ENCODE results near the gene SIX3.

SIX3 gene

DNA sequence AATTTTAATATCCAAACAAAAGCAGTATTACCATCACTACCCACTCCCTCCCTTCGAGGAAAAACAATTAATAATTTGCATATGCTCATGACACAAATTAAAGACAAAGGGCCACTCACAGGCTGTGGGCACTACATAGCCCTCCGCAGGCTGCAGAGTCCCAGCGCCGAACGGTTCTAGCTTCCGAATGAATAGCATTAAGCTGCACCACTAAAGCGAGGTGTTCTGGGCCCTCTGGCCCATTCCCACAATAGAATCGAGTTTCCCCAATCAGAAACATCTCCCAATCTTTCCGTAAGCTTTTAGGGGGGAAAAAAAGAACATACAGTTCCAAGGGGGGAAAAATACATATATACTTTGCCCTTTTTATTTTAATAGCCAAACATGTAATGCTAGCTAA, 14.5 kb upstream of the SIX3 start:
- no peak for TF ChIP-seq POLR2A (IDR thresholded peaks at IDR 0.05; ENCODE audit: low read depth, low read length)
- no peak for FAIRE-seq
- DNase-seq (ENCODE audit: insufficient read length, low spot score) = no peak

DNA sequence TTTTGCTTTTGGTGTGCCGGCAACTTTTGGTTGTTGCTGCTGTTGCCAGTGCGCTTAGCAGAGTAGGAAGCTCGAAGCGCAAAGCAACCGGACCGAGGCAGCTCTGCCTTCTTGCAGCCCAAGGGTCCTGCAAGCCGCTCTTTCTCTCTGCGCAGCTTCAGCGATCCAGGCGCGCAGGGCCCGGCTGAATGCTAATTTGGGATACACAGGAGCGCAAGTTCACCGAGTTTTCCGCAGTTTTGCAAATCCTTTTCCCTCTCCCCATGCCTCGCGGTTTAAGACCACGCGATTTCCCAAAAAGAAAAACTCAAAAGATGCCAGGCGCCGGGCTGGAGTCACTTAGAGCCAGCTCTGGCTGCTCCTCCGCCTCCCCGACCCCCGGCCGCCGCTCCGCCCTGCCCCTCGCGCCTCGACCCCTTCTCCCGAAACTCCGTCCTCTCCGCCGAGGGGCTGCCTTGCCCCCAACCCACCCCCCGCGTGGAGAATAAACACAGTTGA, 13.5 kb upstream of the SIX3 start:
- no peak for DNase-seq (ENCODE audit: insufficient read length, low spot score)
- TF ChIP-seq POLR2A (IDR thresholded peaks at IDR 0.05; ENCODE audit: low read depth, low read length) = no peak
- no peak for FAIRE-seq

DNA sequence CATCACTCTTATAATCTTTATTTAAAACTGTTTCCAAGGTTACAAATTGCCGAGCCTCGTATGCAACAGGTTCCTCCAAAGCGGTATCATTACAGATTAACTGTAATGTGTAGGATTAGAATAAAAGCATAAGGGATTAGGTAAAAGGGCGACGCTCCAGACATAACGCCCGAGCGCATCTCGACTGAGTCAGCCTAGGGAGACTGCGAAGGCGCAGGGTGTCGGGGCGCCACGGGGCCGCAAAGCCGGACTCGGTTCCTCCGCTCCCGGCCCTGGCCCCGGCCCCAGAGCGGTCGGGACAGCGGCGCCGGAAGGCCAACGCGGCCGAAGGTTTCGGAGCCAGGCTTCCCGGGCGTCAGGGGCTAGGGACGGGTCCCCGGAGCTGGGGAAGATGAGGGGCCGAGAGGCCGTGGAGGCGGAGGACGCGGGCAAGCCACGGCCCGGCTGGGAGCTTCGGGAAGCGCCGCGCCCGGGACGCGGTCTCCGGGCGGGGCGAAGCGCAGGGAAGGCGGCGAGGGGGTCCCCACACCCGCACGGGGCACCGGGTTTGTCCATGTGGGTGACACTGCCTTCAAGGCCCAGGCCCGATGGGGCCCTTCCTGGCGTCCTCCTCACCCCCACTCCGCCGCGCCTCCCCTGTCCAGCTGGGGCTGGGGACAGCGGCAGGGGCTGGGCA, 12.9 kb upstream of the SIX3 start:
- no peak for TF ChIP-seq POLR2A (IDR thresholded peaks at IDR 0.05; ENCODE audit: low read depth, low read length)
- DNase-seq (ENCODE audit: insufficient read length, low spot score) (no peak), FAIRE-seq (no peak)

DNA sequence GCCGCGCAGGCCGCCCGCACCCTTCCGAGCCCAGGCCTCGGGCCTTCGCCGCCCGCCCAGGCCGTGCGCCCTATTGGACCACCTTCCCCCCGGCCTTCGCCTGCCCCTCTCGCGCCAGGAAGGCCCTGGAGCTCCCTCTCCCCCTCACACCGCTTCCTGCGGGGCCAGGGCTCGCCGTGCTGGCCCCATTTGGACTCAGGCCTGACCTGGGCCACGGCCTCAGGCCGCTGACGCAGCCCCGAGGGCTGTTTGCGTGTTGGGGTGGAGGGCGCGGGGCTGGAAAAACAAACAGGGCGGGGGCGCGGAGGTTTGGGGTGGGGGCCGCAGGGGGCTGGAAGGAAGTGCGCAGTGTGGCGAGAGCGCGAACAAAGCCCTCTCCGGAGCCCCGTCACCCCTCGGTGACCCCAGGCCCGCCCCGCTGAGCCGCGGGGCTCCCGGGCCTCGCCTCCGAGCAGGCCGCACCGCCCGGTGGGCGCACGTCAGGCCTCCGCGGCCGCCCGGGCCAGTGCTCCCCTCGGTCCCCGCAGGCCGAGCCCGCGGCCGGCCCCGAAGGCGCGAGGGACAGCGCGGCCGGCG, 12.3 kb upstream of the SIX3 start:
- no peak for DNase-seq (ENCODE audit: insufficient read length, low spot score)
- no peak for TF ChIP-seq POLR2A (IDR thresholded peaks at IDR 0.05; ENCODE audit: low read depth, low read length)
- no peak for FAIRE-seq

DNA sequence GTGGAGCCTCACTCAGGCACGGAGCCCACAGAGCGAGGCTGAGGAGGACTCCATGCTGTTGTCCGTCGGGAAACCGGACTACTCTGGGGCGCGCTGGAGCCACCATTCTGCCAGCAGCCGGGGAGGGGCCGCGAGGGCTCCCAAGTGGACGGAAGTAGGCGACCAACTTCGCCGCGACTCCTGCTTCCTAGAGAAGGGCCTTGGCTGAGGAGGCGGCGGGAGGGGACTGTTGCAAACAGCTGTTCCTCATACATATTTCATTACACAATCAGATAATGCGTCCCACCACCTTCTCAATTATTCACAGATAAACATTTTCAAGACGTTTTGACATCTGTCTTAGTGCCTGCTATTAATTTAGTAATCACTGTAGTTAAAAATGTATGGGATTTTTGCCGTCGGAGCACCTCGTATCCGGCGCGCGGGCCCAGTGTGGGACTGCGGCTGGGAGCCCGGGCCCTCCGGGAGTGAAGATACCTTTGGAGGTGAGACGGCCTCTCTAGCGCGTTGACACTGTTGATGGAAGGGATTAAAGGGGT, 11.7 kb upstream of the SIX3 start:
- DNase-seq (ENCODE audit: insufficient read length, low spot score) (no peak), FAIRE-seq (no peak)
- no peak for TF ChIP-seq POLR2A (IDR thresholded peaks at IDR 0.05; ENCODE audit: low read depth, low read length)

DNA sequence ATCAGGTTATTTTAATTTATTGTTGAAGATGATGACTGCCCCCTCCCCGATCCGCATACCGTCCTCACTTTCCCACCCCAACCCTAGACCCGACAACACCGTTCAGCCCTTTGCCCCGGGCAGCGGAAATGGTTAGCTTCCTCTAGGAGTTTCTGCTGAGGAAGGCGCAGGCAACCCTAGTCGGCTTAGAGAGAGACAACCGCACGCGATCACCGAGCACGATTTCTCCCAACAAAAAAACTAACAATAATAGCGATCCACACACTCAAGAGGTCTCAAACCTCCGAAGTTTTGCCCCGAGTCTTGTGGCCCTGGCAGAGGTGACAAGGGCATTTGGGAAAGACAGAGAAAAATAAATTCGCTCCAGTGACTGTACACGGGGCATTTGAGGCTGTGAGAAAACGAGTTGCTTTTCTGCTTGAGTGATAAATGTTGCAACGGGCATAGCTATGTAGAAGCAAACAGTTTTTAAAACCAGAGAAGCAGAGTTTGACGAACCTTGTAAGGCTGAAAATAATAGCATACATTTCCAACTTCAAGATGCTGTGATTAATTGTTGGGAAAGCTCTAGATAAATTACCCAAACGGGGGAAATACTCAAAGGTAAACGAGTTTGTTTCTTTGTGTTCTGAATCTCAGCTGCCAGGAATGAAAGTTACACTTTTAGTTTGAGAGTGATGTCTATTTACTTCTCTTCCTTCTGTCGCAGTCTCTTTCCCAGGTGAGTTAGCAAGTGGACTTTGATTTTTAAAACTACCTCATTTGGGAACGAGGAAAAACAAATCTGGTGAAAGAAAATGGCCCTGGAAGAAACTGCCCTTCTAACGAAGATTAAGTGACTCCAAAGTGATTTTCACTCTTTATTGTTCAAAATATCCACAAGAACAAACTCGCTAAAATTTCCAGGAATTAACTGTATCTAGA, 11.0 kb upstream of the SIX3 start:
- FAIRE-seq = no peak
- no peak for TF ChIP-seq POLR2A (IDR thresholded peaks at IDR 0.05; ENCODE audit: low read depth, low read length)
- no peak for DNase-seq (ENCODE audit: insufficient read length, low spot score)

DNA sequence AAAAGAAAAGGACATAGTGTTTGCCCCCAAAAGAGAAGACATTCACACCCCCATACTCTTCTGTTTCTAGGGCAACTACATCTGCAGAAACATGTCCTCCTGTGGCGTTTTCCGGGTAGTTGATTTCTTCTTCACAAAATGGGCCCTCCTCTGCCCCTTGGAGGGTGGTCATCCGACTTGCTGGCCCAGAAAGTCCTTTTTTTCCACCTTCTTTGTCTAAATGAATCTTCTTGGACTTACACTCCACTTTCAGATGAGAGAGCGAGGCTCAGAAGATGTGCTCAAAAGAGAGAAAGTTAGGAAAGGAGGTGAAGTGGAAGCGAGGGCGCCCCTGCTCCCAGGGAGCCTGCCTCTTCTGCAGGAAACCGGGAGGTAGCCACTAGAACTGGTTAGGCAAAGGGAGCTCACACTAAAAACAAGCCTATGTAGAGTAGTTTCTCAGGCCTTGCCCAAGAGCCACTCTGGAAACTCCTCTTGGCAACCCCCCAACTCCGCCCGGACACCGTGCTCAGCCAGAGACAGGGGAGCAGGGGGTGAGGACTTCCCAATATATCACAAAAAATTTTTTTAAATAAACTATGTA, 10.2 kb upstream of the SIX3 start:
- TF ChIP-seq POLR2A (IDR thresholded peaks at IDR 0.05; ENCODE audit: low read depth, low read length) = no peak
- no peak for DNase-seq (ENCODE audit: insufficient read length, low spot score)
- FAIRE-seq = no peak

DNA sequence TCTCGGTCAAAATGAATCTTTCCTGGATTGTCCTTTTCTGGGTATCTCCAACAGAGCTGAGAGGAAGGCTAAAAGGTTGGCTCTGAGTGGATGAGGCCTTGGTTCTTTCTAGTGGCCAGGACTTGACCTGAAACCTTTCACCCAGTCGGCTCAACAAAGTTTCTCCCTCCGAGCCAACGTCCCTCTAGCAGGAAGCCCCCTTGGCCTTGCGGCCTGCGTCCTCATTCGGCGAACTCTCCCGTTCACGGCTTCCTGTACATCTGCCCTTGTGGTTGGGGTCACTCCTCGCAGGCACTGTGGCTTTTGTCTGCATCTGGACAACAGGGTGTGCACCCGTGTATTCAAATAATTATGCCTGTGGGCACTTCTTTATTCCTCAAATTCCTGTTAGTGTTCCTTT, 9.4 kb upstream of the SIX3 start:
- no peak for FAIRE-seq
- no peak for TF ChIP-seq POLR2A (IDR thresholded peaks at IDR 0.05; ENCODE audit: low read depth, low read length)
- no peak for DNase-seq (ENCODE audit: insufficient read length, low spot score)

DNA sequence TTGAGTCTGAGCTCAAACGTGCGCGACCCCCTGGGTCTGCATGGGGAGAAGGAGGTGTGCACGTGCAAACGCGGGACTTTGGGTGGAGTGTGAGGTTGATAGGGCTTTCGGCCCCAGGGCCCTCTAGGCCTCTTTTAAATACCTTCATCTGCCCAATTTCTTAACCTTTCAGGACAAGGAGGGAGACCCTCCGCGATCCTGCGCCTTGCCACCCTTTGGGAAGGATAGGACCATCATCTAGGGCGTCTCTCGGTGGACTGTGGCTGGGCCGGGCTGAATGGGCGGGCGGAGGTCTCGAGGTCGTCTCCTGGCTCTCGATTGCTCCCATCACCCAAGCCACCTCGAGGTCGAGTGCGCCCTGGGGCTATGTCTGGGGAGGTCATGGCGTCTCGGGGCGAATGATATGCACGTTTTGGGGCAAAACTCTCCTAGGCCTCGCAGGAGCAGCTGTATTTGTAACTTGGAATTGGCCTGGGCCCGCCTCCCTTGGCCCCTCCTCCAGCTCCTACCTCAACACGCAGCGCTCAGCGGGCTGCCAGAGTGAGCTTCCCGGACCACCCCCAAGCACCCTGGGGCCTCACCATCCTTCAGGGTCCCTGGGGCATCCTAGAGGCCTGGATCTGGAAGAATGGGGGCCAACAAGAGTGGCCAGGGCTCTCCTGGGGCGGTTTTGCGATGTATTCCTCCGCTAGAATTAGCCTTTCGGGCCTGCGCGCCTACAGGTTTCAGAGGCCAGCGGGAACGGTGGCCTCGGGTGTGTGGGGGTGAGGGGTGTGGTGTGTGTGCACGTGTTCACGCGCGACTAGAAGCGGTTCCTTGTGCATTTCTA, 8.7 kb upstream of the SIX3 start:
- DNase-seq (ENCODE audit: insufficient read length, low spot score) (no peak), FAIRE-seq (no peak)
- TF ChIP-seq POLR2A (IDR thresholded peaks at IDR 0.05; ENCODE audit: low read depth, low read length) = no peak

DNA sequence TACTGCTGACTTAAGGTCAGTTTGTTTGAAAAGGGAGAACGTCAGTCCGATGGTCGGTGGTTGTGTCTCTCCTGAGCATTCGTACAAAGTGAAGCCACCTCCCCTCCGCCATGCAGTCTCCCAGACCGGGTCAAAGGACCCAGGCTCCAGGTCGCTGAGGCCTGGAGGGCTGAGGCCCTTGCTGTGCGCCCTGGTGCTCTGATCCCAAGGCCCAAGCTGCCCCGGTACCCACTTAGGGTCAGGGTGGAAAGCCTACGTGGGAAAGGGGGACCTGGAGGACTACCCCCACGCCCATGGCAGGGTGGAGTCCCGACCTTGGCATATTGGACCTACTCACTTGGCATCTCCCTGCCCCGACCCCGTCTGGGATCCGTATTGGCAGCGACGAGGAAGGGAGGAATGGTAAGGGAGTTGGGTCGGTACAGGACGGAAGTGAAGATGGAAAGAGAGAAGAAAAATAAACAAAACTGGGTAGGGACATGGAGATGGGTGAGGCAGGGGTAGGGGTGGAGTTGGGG, 8.0 kb upstream of the SIX3 start:
- no peak for DNase-seq (ENCODE audit: insufficient read length, low spot score)
- no peak for FAIRE-seq
- TF ChIP-seq POLR2A (IDR thresholded peaks at IDR 0.05; ENCODE audit: low read depth, low read length) = no peak

DNA sequence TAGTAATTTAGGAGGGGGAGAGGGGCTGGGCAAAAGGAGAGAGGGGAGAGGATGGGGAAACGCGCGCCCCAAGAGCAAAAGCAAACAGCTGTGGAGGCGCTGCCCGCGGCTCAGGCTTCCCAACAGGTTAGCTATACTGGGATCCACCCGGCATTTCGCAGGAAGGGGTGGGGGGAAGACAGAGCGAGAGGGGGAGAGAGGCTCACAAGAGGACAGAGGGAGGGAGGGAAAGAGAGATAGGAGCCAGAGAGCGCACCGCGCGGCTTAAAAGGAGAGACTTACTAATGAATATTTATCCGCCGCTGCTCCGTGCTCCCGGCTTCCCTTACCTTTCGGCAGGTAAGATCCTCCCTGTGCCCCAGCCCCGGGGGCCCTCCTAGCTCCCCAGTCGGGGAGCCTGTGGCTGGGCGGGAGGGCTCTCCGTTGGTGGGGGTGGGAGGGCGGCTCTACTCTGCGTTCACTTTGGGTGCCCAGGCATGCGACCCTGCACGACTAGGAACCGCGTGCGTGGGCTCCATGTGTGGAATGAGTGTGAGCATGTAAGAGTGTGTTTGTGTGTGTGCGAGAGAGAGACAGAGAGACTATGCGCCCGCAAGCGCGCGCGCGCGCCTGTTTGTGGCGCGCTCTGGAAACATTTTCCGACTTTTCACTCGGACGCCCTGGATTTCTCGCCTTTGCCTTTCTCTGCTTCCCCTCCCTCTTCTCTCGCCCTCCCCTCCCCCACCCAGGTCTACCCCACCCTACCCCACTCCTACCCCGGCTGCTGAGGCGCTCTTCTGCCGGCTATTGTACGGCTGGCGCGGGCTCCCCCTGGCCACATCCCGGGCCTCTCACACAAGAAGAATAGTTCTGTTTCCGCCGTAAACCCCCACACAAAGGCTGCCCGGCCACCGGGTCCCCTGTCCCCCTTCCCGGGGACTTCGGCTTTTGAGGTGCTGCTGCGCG, 7.2 kb upstream of the SIX3 start:
- TF ChIP-seq POLR2A (IDR thresholded peaks at IDR 0.05; ENCODE audit: low read depth, low read length) = no peak
- FAIRE-seq (no peak), DNase-seq (ENCODE audit: insufficient read length, low spot score) (no peak)

All from H54 (cell line).